Measurements from ENCODE around the gene IQCK.

DNA sequence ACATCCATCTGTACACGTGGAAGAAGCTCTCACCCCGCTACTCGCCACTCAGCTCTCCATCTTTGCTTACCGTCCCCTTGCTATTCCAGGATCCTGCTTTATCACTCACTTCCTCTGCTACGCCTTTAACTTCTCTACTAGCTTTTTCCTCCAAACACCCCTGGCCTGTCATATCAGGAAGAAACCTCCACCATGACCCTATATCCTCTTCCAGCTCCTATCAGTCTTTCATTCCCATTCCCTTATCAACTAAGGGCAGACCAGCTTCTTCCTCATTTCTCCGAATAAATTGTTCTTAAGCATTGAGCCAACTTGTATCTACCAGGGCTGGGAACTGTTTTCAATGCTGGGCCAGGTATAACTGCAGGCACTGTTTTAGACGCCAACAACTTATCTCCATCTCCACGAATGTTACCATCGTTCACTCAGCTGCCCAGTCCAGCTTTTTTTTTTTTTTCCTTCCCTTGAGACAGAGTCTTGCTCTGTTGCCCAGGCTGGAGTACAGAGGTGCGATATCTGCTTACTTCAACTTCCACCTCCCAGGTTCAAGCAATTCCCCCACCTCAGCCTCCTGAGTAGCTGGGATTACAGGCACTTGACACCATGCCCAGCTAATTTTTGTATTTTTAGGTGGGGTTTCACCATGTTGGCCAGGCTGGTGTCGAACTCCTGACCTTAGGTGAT, 4.3 kb downstream of the IQCK start:
- TF ChIP-seq, protein P1, sequence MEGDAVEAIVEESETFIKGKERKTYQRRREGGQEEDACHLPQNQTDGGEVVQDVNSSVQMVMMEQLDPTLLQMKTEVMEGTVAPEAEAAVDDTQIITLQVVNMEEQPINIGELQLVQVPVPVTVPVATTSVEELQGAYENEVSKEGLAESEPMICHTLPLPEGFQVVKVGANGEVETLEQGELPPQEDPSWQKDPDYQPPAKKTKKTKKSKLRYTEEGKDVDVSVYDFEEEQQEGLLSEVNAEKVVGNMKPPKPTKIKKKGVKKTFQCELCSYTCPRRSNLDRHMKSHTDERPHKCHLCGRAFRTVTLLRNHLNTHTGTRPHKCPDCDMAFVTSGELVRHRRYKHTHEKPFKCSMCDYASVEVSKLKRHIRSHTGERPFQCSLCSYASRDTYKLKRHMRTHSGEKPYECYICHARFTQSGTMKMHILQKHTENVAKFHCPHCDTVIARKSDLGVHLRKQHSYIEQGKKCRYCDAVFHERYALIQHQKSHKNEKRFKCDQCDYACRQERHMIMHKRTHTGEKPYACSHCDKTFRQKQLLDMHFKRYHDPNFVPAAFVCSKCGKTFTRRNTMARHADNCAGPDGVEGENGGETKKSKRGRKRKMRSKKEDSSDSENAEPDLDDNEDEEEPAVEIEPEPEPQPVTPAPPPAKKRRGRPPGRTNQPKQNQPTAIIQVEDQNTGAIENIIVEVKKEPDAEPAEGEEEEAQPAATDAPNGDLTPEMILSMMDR (IDR thresholded peaks at IDR 0.05): no peak
- no peak for TF ChIP-seq POLR2A (IDR thresholded peaks at IDR 0.05)

Data from thyroid gland (tissue), 4 donors.